ENCODE data around the gene IL9R. TPM values are rescaled to one million over a fixed set of nuclear protein-coding genes. Genes with fewer than 3 reads are reported as not detected.

The IL9R gene
- total and polyA plus RNA-seq, 9 of the 15 experiments (the other 6 are each of a cell fraction or from before 2014, with no cell fraction given): 0.58 to 2.7 (median 1.6) TPM

- TF ChIP-seq CLOCK (CRISPR knock-in tag; IDR thresholded peaks at IDR 0.05; ENCODE audit: borderline replicate concordance) (no peak), NCOA2 (IDR thresholded peaks at IDR 0.05; ENCODE audit: partially characterized antibody in 2 of 2) (no peak), SRSF7 (optimal IDR thresholded peaks at IDR 0.05; ENCODE audit: low read depth, low read length) (no peak), BRCA1 (IDR thresholded peaks at IDR 0.05) (no peak), BRCA1 (CRISPR knock-in tag; IDR thresholded peaks at IDR 0.05) (no peak), NFXL1 (CRISPR knock-in tag; IDR thresholded peaks at IDR 0.05) (no peak), SFPQ (IDR thresholded peaks at IDR 0.05; ENCODE audit: low read depth, low read length) (no peak), SP2 (IDR thresholded peaks at IDR 0.05; ENCODE audit: extremely low read depth, low read depth, low read length, poor library complexity, severe bottlenecking) (no peak), ZC3H11A (IDR thresholded peaks at IDR 0.05; ENCODE audit: low read depth, low read length) (no peak), E2F8 (IDR thresholded peaks at IDR 0.05; ENCODE audit: low read depth, partially characterized antibody) (no peak), RBM14 (IDR thresholded peaks at IDR 0.05; ENCODE audit: borderline replicate concordance, insufficient read depth, low read depth, low read length) (no peak), FOXJ3 (CRISPR knock-in tag; IDR thresholded peaks at IDR 0.05) (no peak), RB1 (IDR thresholded peaks at IDR 0.05; ENCODE audit: low read depth) (no peak), ZNF561 (CRISPR knock-in tag; conservative IDR thresholded peaks at IDR 0.05) (no peak), ZNF184 (CRISPR knock-in tag; IDR thresholded peaks at IDR 0.05) (no peak), ZNF197 (CRISPR knock-in tag; IDR thresholded peaks at IDR 0.05; ENCODE audit: low read depth) (no peak), TRIM24 (IDR thresholded peaks at IDR 0.05) (peak; percentile 63 to 82), ZNF639 (CRISPR knock-in tag; conservative IDR thresholded peaks at IDR 0.05 in 1 of 2, IDR thresholded peaks at IDR 0.05 in 1 of 2) (no peak), ZNF445 (CRISPR knock-in tag; IDR thresholded peaks at IDR 0.05; ENCODE audit: low read depth) (no peak)
Observed at GRCh38 chrX:156008915-156009314, 11.4 kb downstream of the IL9R start (continued).
